GM12878 (cell line): ENCODE data around the gene FBXO17.

ENCODE experiments used
- CEBPB ChIP-seq, 2 experiments: fragments of 150-350 bp in 1 of 2; IDR thresholded peaks; 2 replicates each; pipeline ENCODE4 v1.6.1; 2012 to 2014; ENCODE audit warnings: low read depth in 2 of 2, low read length in 2 of 2, borderline replicate concordance in 1 of 2, inconsistent platforms in 1 of 2
- EZH2 ChIP-seq: IDR thresholded peaks from 2 replicates; pipeline ENCODE4 v1.6.1; 2012; ENCODE audit warnings: low read depth, mild to moderate bottlenecking, control low read depth, inconsistent platforms, low read length, borderline replicate concordance; ENCODE audit not compliant: control insufficient read depth
- GATAD2B ChIP-seq: fragments of 450-650 bp; conservative IDR thresholded peaks from 2 replicates; pipeline ENCODE4 v1.6.1; 2017; ENCODE audit warnings: low read depth, mild to moderate bottlenecking, moderate library complexity
- SMC3 ChIP-seq: IDR thresholded peaks from 2 replicates; pipeline ENCODE4 v1.6.1; 2011; ENCODE audit warnings: low read length, improper control_type of control experiment, borderline replicate concordance
- YY1 ChIP-seq: IDR thresholded peaks from 2 replicates; pipeline ENCODE4 v1.6.1; 2011; ENCODE audit warnings: low read depth, mild to moderate bottlenecking, low read length
- TF ChIP-seq, protein P1 (sequence below), 3 experiments: IDR thresholded peaks in 2 of 3; conservative IDR thresholded peaks in 1 of 3; 2 replicates each; pipeline ENCODE4 v1.5.1; 2011; ENCODE audit warnings: low read depth in 3 of 3, low read length in 3 of 3, mild to moderate bottlenecking in 3 of 3, control low read depth in 2 of 3, moderate library complexity in 2 of 3, inconsistent platforms in 1 of 3, mixed read lengths in 1 of 3; ENCODE audit not compliant: control insufficient read depth in 2 of 3, insufficient read depth in 1 of 3; ENCODE audit errors: extremely low read depth in 1 of 3
- TF ChIP-seq, protein P2 (sequence below): IDR thresholded peaks from 2 replicates; pipeline ENCODE4 v1.6.1; 2012; ENCODE audit warnings: low read depth, low read length, improper control_type of control experiment

DNA sequence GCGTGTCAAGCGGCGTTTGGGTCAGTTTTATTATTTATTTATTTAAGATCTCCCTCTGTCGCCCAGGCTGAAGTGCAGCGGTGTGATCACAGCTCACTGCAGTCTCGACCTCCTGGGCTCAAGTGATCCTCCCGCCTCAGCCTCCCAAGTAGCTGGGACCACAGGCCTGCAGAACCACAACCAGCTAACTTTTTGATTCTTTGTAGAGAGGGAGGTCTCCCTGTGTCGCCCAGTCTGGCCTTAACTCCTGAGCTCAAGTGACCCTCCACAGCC, 44.1 kb downstream of the FBXO17 start:
- TF ChIP-seq, protein P1, sequence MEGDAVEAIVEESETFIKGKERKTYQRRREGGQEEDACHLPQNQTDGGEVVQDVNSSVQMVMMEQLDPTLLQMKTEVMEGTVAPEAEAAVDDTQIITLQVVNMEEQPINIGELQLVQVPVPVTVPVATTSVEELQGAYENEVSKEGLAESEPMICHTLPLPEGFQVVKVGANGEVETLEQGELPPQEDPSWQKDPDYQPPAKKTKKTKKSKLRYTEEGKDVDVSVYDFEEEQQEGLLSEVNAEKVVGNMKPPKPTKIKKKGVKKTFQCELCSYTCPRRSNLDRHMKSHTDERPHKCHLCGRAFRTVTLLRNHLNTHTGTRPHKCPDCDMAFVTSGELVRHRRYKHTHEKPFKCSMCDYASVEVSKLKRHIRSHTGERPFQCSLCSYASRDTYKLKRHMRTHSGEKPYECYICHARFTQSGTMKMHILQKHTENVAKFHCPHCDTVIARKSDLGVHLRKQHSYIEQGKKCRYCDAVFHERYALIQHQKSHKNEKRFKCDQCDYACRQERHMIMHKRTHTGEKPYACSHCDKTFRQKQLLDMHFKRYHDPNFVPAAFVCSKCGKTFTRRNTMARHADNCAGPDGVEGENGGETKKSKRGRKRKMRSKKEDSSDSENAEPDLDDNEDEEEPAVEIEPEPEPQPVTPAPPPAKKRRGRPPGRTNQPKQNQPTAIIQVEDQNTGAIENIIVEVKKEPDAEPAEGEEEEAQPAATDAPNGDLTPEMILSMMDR (IDR thresholded peaks at IDR 0.05 in 2 of 3, conservative IDR thresholded peaks at IDR 0.05 in 1 of 3; ENCODE audit: control insufficient read depth in 2 of 3, extremely low read depth in 1 of 3, insufficient read depth in 1 of 3, low read depth in 3 of 3, low read length in 3 of 3): no peak
- TF ChIP-seq SMC3 (no peak), GATAD2B (no peak), EZH2 (no peak), YY1 (no peak), CEBPB (IDR thresholded peaks at IDR 0.05; ENCODE audit: borderline replicate concordance in 1 of 2, low read depth in 2 of 2, low read length in 2 of 2) (no peak)
- TF ChIP-seq, protein P2, sequence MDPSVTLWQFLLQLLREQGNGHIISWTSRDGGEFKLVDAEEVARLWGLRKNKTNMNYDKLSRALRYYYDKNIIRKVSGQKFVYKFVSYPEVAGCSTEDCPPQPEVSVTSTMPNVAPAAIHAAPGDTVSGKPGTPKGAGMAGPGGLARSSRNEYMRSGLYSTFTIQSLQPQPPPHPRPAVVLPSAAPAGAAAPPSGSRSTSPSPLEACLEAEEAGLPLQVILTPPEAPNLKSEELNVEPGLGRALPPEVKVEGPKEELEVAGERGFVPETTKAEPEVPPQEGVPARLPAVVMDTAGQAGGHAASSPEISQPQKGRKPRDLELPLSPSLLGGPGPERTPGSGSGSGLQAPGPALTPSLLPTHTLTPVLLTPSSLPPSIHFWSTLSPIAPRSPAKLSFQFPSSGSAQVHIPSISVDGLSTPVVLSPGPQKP: no peak
